HepG2 (cell line): ENCODE measurements around the gene ANKUB1. TPM values are rescaled to one million over a fixed set of nuclear protein-coding genes. Genes with fewer than 3 reads are reported as not detected.

Experiments
- ATAC-seq: fragments of 200-7000 bp; cut with Tn5 transposase; 3 replicates; pipeline ENCODE4 v1.9.1; 2020; ENCODE audit warnings: mild to moderate bottlenecking, moderate library complexity
- BruUV-seq: library from RNA; stranded (reverse); fragments of 400-500 nt; replicated peaks from 2 replicates; lab custom pipeline; 2021; lab: Mats Ljungman, UMichigan
- CTCF ChIA-PET: fragments of 300-600 bp; formaldehyde crosslinking; extraction: SDS; loops from one replicate; lab custom pipeline; 2021; ENCODE audit warnings: low total read pairs, inconsistent platforms, low intra/inter-chr PET ratio; lab: Yijun Ruan, JAX
- POLR2A ChIA-PET: fragments of 350-600 bp; sonication (Branson Sonifier 250); formaldehyde crosslinking; loops from one replicate; lab custom pipeline; 2020; ENCODE audit warnings: antibody characterized with exemption, inconsistent platforms; lab: Yijun Ruan, JAX
- DNase-seq: peaks from one replicate; pipeline ENCODE4 v3.0.0-alpha.2; 2015; ENCODE audit warnings: low spot score
- FAIRE-seq: peaks from 3 replicates; lab custom pipeline; 2011; peaks lifted over from hg19 to GRCh38; lab: Jason Lieb, UNC
- H2AFZ ChIP-seq: one replicate; pipeline ENCODE4 v1.6.1; 2011; ENCODE audit warnings: low read length, inconsistent platforms
- H3K27ac ChIP-seq: fragments of 300-600 bp; 3 replicates; pipeline ENCODE4 v1.8.0; 2011; ENCODE audit warnings: mixed run types, mild to moderate bottlenecking, mixed read lengths, low read length, inconsistent platforms; ENCODE audit not compliant: insufficient read depth; ENCODE audit errors: extremely low read length
- H3K27me3 ChIP-seq, 2 experiments: fragments of 200-600 bp in 1 of 2; 2 replicates in 1 of 2; 3 replicates in 1 of 2; pipeline versions ENCODE4 v1.6.0 to v1.8.0; 2011; ENCODE audit warnings: low read length in 2 of 2, mild to moderate bottlenecking in 2 of 2, moderate library complexity in 2 of 2, inconsistent platforms in 1 of 2; ENCODE audit not compliant: insufficient read depth in 2 of 2, control insufficient read depth in 1 of 2
- H3K36me3 ChIP-seq, 2 experiments: fragments of 200-600 bp in 1 of 2; replicated peaks in 1 of 2; 2 replicates in 1 of 2; 3 replicates in 1 of 2; pipeline versions ENCODE4 v1.5.1 to v1.8.0; 2011; ENCODE audit warnings: low read length in 2 of 2, inconsistent platforms in 1 of 2; ENCODE audit not compliant: insufficient read depth in 2 of 2, control insufficient read depth in 1 of 2
- H3K4me1 ChIP-seq: 2 replicates; pipeline ENCODE4 v1.5.1; 2012; ENCODE audit warnings: low read length, inconsistent platforms; ENCODE audit not compliant: insufficient read depth
- H3K4me2 ChIP-seq: 2 replicates; pipeline ENCODE4 v1.6.0; 2011; ENCODE audit warnings: low read depth, low read length, inconsistent platforms
- H3K4me3 ChIP-seq, 3 experiments: fragments of 200-600 bp in 1 of 3; sonication (generic), shearing (Covaris generic) in 1 of 3; replicated peaks in 1 of 3; 2 replicates each; pipeline ENCODE4 v1.5.1; 2011 to 2016; ENCODE audit warnings: low read length in 3 of 3, inconsistent platforms in 2 of 3, low read depth in 2 of 3, mild to moderate bottlenecking in 2 of 3, control low read depth in 1 of 3, mixed read lengths in 1 of 3; ENCODE audit not compliant: insufficient read depth in 1 of 3
- H3K79me2 ChIP-seq: one replicate; pipeline ENCODE4 v1.6.1; 2011; ENCODE audit warnings: low read length, inconsistent platforms; ENCODE audit not compliant: insufficient read depth
- H3K9ac ChIP-seq: 2 replicates; pipeline ENCODE4 v1.6.0; 2011; ENCODE audit warnings: mild to moderate bottlenecking, low read depth, low read length, inconsistent platforms; ENCODE audit not compliant: insufficient read depth
- H3K9me3 ChIP-seq: 2 replicates; pipeline ENCODE4 v1.5.1; 2012; ENCODE audit warnings: mild to moderate bottlenecking, low read length
- H4K20me1 ChIP-seq: 2 replicates; pipeline ENCODE4 v1.6.0; 2011; ENCODE audit warnings: inconsistent platforms, mild to moderate bottlenecking, low read length, moderate library complexity; ENCODE audit not compliant: insufficient read depth
- ATAD3A ChIP-seq: sonication (generic); formaldehyde crosslinking; IDR thresholded peaks from 2 replicates; pipeline ENCODE4 v1.4.0; 2020; ENCODE audit warnings: missing genetic modification reagents
- BCL6 ChIP-seq: IDR thresholded peaks from 2 replicates; pipeline ENCODE4 v1.6.1; 2016; ENCODE audit warnings: missing genetic modification reagents, missing compliant biosample characterization
- FOXA1 ChIP-seq, 2 experiments: fragments of 450-650 bp in 1 of 2; sonication (generic) in 1 of 2; formaldehyde crosslinking in 1 of 2; IDR thresholded peaks; 2 replicates each; pipeline versions ENCODE4 v1.4.0 to v1.6.1; 2016 to 2020; ENCODE audit warnings: missing genetic modification reagents in 1 of 2
- FOXA3 ChIP-seq: IDR thresholded peaks from 2 replicates; pipeline ENCODE4 v1.6.1; 2016; ENCODE audit warnings: missing genetic modification reagents, missing compliant biosample characterization
- FOXK2 ChIP-seq: fragments of 450-650 bp; IDR thresholded peaks from 2 replicates; pipeline ENCODE4 v1.6.1; 2016
- HMG20A ChIP-seq: IDR thresholded peaks from 2 replicates; pipeline ENCODE4 v1.6.1; 2016; ENCODE audit warnings: borderline replicate concordance
- SOX13 ChIP-seq, 3 experiments: fragments of 450-650 bp in 1 of 3; sonication (generic) in 1 of 3; formaldehyde crosslinking in 1 of 3; IDR thresholded peaks in 2 of 3; conservative IDR thresholded peaks in 1 of 3; 2 replicates each; pipeline versions ENCODE4 v1.5.0 to v1.6.1; 2016 to 2020; ENCODE audit warnings: antibody characterized with exemption in 1 of 3, mild to moderate bottlenecking in 1 of 3, missing compliant biosample characterization in 1 of 3, missing genetic modification reagents in 1 of 3, moderate library complexity in 1 of 3
- SOX5 ChIP-seq: IDR thresholded peaks from 2 replicates; pipeline ENCODE4 v1.6.1; 2016; ENCODE audit warnings: borderline replicate concordance
- ZFP36L2 ChIP-seq: sonication (generic); formaldehyde crosslinking; IDR thresholded peaks from 2 replicates; pipeline ENCODE4 v1.4.0; 2020; ENCODE audit warnings: missing genetic modification reagents
- ZNF234 ChIP-seq: sonication (generic); formaldehyde crosslinking; conservative IDR thresholded peaks from 2 replicates; pipeline ENCODE4 v1.5.1; 2020; ENCODE audit warnings: mild to moderate bottlenecking, missing genetic modification reagents
- ZNF761 ChIP-seq: sonication (generic); formaldehyde crosslinking; conservative IDR thresholded peaks from 2 replicates; pipeline ENCODE4 v1.4.0; 2020; ENCODE audit warnings: mild to moderate bottlenecking, missing genetic modification reagents
- WGBS: methylation state at CpG from one replicate; pipeline ENCODE4 v1.1.6; 2017; ENCODE audit warnings: low lambda C conversion rate; 5-methylcytosine and 5-hydroxymethylcytosine counted together
- in situ Hi-C: cut with HindIII; loops from 2 replicates; pipeline ENCODE4 v1.10.0; 2017; ENCODE audit warnings: low pct_unique_long_range_greater_than_20kb; ENCODE audit not compliant: extremely low pct_ligation_motif_present
- intact Hi-C: fragments of 100-400 bp; cut with micrococcal nuclease; formaldehyde crosslinking; loops from one replicate; pipeline ENCODE4 v1.10.0; 2022; ENCODE audit not compliant: unreplicated experiment
- polyA plus RNA-seq, 8 experiments: library from polyadenylated mRNA; depleted of rRNA in 3 of 8; stranded (reverse) in 7 of 8; unstranded in 1 of 8; fragments of >200 nt; fragmentation: Illumina TruSeq in 4 of 8; extraction: Trizol in 4 of 8; gene quantifications; 2 replicates each; pipeline versions ENCODE4 v1.2.1 to v1.2.3, GENCODE V29; 2011 to 2016; ENCODE audit warnings: low read depth in 4 of 8, missing spikeins in 1 of 8, mixed read lengths in 1 of 8; ENCODE audit not compliant: insufficient read depth in 1 of 8
- total RNA-seq, 5 experiments: library from RNA; depleted of rRNA; stranded (reverse); fragments of >200 nt; fragmentation: Illumina TruSeq; extraction: Trizol; gene quantifications; 2 replicates each; pipeline ENCODE4 v1.2.3, GENCODE V29; 2016; ENCODE audit warnings: low read depth in 1 of 5
- TF ChIP-seq, protein P1 (sequence below): sonication (generic); formaldehyde crosslinking; IDR thresholded peaks from 2 replicates; pipeline ENCODE4 v1.8.1; 2023; ENCODE audit warnings: mild to moderate bottlenecking, moderate library complexity, missing genetic modification reagents

The ANKUB1 gene
- total and polyA plus RNA-seq, 2 of the 13 experiments (the other 11 are each of a cell fraction or from before 2014, with no cell fraction given): not detected

DNA sequence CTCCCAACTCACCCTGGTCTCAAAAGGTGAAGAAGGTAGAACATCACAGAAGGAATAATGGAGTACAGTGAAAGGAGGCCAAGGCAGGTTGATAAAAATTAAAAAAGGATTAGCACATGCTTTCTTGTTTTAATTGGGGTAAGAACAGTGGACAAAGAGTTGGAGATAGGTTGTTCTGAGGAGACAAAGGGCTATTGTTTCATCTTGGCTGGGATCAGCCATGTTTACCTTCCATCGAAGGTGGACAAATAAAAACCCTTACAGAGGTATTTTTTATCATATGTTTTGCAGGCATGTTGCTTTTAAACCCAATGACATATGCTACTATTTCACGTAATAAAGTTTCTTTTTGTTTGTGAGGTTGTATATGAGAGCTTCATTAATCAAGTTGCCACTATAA, 53.0 kb downstream of the ANKUB1 start:
- TF ChIP-seq ATAD3A (CRISPR knock-in tag) (no peak), BCL6 (CRISPR knock-in tag) (peak; percentile 82), SOX5 (CRISPR knock-in tag) (peak; percentile 79; the same call in 1 of the 2 replicates), ZNF761 (no peak), FOXK2 (0 out of 2 replicates have a peak, but pooled peaks have one; percentile 22), FOXA3 (CRISPR knock-in tag) (peak; percentile 72), FOXA1 (IDR thresholded peaks at IDR 0.05) (no peak), FOXA1 (CRISPR knock-in tag; IDR thresholded peaks at IDR 0.05) (peak; percentile 29; the same call in 1 of the 2 replicates), ZFP36L2 (no peak), HMG20A (CRISPR knock-in tag) (0 out of 2 replicates have a peak, but pooled peaks have one; percentile 26), ZNF234 (CRISPR knock-in tag) (no peak), SOX13 (IDR thresholded peaks at IDR 0.05) (no peak), SOX13 (CRISPR knock-in tag; conservative IDR thresholded peaks at IDR 0.05 in 1 of 2, IDR thresholded peaks at IDR 0.05 in 1 of 2) (peak in 1 of 2 experiments; percentile 84; a peak in 2 of 4 replicates)
- TF ChIP-seq, protein P1, sequence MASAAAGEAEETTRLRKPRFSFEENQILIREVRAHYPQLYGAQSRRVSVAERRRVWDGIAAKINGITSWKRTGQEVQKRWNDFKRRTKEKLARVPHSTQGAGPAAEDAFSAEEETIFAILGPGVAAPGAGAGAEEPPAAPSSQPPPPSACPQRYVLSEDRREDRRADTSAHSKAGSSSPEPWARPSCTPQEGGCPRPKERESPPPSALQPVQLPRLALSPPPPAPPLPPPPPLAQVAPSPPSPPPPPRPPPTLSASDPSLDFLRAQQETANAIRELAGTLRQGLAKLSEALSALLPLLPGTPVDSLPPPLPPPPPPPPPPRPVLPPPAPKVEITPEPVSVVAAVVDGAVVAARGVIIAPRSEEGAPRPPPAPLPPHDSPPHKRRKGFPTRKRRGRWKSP (CRISPR knock-in tag): no peak
- Histone ChIP-seq H3K4me1 (peaks cover 26% of the 10 kb centered on the region), H3K9me3 (no peaks in the 10 kb centered on the region), H2AFZ (no peak overlapping the region), H3K36me3 (peaks cover 1 to 4% of the 10 kb centered on the region in 2 experiments; a peak in 2 of 5 replicates), H3K4me2 (no peak overlapping the region), H3K27me3 (no peaks in the 10 kb centered on the region), H3K9ac (no peak overlapping the region), H4K20me1 (no peaks in the 10 kb centered on the region), H3K27ac (peak overlapping the region; percentile 8), H3K79me2 (no peaks in the 10 kb centered on the region), H3K4me3 (no peak overlapping the region; a peak in 1 of 6 replicates)
- intact Hi-C loops (no loop called here), in situ Hi-C loops (no loop called here)
- WGBS: 40% methylated on average over 2 of the region's 2 CpGs
- FAIRE-seq (no peak), ATAC-seq (peak; percentile 55; the same call in 2 of the 3 replicates), DNase-seq (peak; percentile 62)
- POLR2A ChIA-PET: no interaction called here
- BruUV-seq: no TSS peak
- CTCF ChIA-PET: no interaction called here
